Measurements from ENCODE around the gene KCTD16. TPM values are rescaled to one million over a fixed set of nuclear protein-coding genes. Genes with fewer than 3 reads are reported as not detected.

The KCTD16 gene
- total RNA-seq, 1 experiment from 2014 or later = 0.64 TPM

GRCh38 chr5:144377207-144377606 lies 206.5 kb downstream of the KCTD16 start:
- RAD21 ChIA-PET (ENCODE audit: low non-redundant PET in 1 of 2, low total read pairs in 2 of 2, uncharacterized antibody in 2 of 2, unreplicated experiment in 2 of 2) = no interaction called here

More at GRCh38 chr5:144377207-144377606, 206.5 kb downstream of the KCTD16 start:
- ChIA-PET POLR2A (no interaction called here), CTCF (no interaction called here)
- Histone ChIP-seq H3K4me1 (ENCODE audit: control insufficient read depth in 1 of 2, insufficient read depth in 2 of 2, low read length in 2 of 2) (no peaks in the 10 kb centered on the region), H3K27ac (ENCODE audit: low read depth, low read length) (no peak overlapping the region), H3K27me3 (ENCODE audit: insufficient read depth, low read length) (0 out of 2 replicates have a peak, but pooled peaks cover 3% of the 10 kb centered on the region), H3K9ac (ENCODE audit: low read length) (no peak overlapping the region), H3K9me2 (ENCODE audit: insufficient read depth) (no peaks in the 10 kb centered on the region), H3K79me2 (ENCODE audit: insufficient read depth, low read length) (no peaks in the 10 kb centered on the region), H2AFZ (ENCODE audit: low read depth, low read length, poor library complexity, severe bottlenecking) (no peak overlapping the region), H3K4me2 (ENCODE audit: low read length) (no peak overlapping the region), H4K20me1 (ENCODE audit: insufficient read depth) (no peaks in the 10 kb centered on the region), H3K4me3 (replicated peaks in 1 of 2; ENCODE audit: low read depth in 1 of 2, low read length in 2 of 2) (no peak overlapping the region), H3K9me3 (ENCODE audit: control insufficient read depth in 1 of 2, insufficient read depth in 1 of 2, low read depth in 1 of 2, low read length in 2 of 2) (no peaks in the 10 kb centered on the region), H3K36me3 (ENCODE audit: control insufficient read depth in 1 of 2, insufficient read depth in 2 of 2, low read length in 2 of 2) (no peaks in the 10 kb centered on the region)
- DNase-seq (ENCODE audit: low read depth, low spot score) (no peak), ATAC-seq (no peak)
- BruUV-seq (replicated peaks) = no TSS peak
- TF ChIP-seq POLR2AphosphoS5 (IDR thresholded peaks at IDR 0.05; ENCODE audit: low read depth, low read length) (no peak), ZFX (IDR thresholded peaks at IDR 0.05) (no peak), CEBPB (IDR thresholded peaks at IDR 0.05; ENCODE audit: low read depth) (no peak), TCF7L2 (IDR thresholded peaks at IDR 0.05; ENCODE audit: borderline replicate concordance, extremely low read depth, insufficient read depth, insufficient read length) (no peak), CBX3 (IDR thresholded peaks at IDR 0.05; ENCODE audit: low read depth) (no peak), REST (IDR thresholded peaks at IDR 0.05; ENCODE audit: low read depth) (no peak), RAD21 (IDR thresholded peaks at IDR 0.05; ENCODE audit: low read depth) (no peak), YY1 (IDR thresholded peaks at IDR 0.05; ENCODE audit: extremely low read depth, insufficient replicate concordance, low read depth, low read length) (no peak), SP1 (IDR thresholded peaks at IDR 0.05; ENCODE audit: low read depth) (no peak)
- intact Hi-C loops (cut with micrococcal nuclease) = no loop called here

Measured in HCT116 (cell line).